ENCODE results near the gene SUPT3H.

DNA sequence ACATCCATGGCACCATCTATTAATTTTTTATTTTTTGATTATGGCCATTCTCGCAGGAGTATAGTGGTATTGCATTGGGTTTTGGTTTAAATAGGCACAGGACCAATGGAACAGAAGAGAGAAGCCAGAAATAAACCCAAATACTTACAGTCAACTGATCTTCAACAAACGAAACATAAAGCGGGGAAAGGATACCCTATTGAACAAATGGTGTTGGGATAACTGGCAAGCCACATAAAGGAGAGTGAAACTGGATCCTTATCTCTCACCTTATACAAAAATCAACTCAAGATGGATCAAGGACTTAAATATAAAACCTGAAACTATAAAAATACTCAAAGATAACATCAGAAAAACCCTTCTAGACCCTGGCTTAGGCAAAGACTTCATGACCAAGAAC lies 74.9 kb downstream of the SUPT3H start:
- TF ChIP-seq, protein P1, sequence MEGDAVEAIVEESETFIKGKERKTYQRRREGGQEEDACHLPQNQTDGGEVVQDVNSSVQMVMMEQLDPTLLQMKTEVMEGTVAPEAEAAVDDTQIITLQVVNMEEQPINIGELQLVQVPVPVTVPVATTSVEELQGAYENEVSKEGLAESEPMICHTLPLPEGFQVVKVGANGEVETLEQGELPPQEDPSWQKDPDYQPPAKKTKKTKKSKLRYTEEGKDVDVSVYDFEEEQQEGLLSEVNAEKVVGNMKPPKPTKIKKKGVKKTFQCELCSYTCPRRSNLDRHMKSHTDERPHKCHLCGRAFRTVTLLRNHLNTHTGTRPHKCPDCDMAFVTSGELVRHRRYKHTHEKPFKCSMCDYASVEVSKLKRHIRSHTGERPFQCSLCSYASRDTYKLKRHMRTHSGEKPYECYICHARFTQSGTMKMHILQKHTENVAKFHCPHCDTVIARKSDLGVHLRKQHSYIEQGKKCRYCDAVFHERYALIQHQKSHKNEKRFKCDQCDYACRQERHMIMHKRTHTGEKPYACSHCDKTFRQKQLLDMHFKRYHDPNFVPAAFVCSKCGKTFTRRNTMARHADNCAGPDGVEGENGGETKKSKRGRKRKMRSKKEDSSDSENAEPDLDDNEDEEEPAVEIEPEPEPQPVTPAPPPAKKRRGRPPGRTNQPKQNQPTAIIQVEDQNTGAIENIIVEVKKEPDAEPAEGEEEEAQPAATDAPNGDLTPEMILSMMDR (IDR thresholded peaks at IDR 0.05; ENCODE audit: low read depth, low read length), result no peak
- no peak for TF ChIP-seq POLR2A (IDR thresholded peaks at IDR 0.05; ENCODE audit: extremely low read depth, insufficient read length)
- TF ChIP-seq, protein P2, sequence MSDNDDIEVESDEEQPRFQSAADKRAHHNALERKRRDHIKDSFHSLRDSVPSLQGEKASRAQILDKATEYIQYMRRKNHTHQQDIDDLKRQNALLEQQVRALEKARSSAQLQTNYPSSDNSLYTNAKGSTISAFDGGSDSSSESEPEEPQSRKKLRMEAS (IDR thresholded peaks at IDR 0.05; ENCODE audit: low read depth, low read length), result no peak
- TF ChIP-seq MYC (IDR thresholded peaks at IDR 0.05; ENCODE audit: low read depth, low read length), result no peak
